Upper lobe of right lung (tissue), 1 donor: Measurements from ENCODE around the gene TTLL7. TPM values are rescaled to one million over a fixed set of nuclear protein-coding genes. Genes with fewer than 3 reads are reported as not detected.

Source experiments
- ATAC-seq: fragments of 200-7000 bp; cut with Tn5 transposase; one replicate; pipeline ENCODE4 v1.9.1; 2020; ENCODE audit warnings: mild to moderate bottlenecking, moderate library complexity
- DNase-seq: peaks from one replicate; pipeline ENCODE4 v3.0.0-alpha.2; 2020
- H3K27ac ChIP-seq: fragments of 200-600 bp; one replicate; pipeline ENCODE4 v1.8.0; 2022
- H3K27me3 ChIP-seq: fragments of 200-600 bp; one replicate; pipeline ENCODE4 v1.8.0; 2022; ENCODE audit warnings: mild to moderate bottlenecking
- H3K36me3 ChIP-seq: fragments of 200-600 bp; one replicate; pipeline ENCODE4 v1.8.0; 2022
- H3K4me1 ChIP-seq: fragments of 200-600 bp; one replicate; pipeline ENCODE4 v1.8.0; 2022
- H3K4me3 ChIP-seq: fragments of 200-600 bp; one replicate; pipeline ENCODE4 v1.8.0; 2022; ENCODE audit warnings: mild to moderate bottlenecking
- H3K9me3 ChIP-seq: fragments of 200-600 bp; one replicate; pipeline ENCODE4 v1.8.0; 2022
- intact Hi-C: fragments of 100-400 bp; cut with DNase I; formaldehyde crosslinking; loops from one replicate; pipeline ENCODE4 v1.11.0; 2022
- total RNA-seq: library from RNA; stranded (reverse); fragmentation: NEBNext Ultra II Directional; extraction: Animal tissue kit (Norgen Biotek cat#: 25700); gene quantifications from one replicate; pipeline ENCODE4 v1.2.1, GENCODE V29; 2021
- TF ChIP-seq, protein P1 (sequence below): fragments of 200-600 bp; IDR thresholded peaks from one replicate; pipeline ENCODE4 v1.8.0; 2022; ENCODE audit warnings: antibody characterized with exemption
- donor health status: DM: no; HTN: yes; CAD: no; lungs with severe emphysema.

TTLL7 gene
- total RNA-seq, 1 donor from 2014 or later, result 16.2 TPM

DNA sequence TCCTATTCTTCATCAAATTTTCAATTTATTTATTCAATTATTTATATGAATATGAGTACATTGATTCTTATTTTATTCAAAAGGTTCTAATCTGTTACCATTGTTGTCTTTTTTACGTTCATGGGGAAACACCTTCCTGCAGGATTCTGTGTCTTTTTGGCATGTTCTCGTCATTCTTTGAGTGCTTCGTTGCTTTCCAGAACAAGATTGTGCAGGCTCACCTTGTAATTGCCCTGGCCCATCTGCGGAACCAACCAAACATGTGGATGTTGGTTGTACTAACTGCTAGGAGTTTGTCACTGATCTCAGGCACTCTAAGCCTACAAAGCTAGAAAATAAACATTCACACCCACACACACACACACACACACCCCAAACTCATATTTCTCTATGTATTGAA lies 182.1 kb downstream of the TTLL7 start:
- H3K9me3 ChIP-seq, result no peaks in the 10 kb centered on the region
- no peaks in the 10 kb centered on the region for H3K4me1 ChIP-seq
- TF ChIP-seq, protein P1, sequence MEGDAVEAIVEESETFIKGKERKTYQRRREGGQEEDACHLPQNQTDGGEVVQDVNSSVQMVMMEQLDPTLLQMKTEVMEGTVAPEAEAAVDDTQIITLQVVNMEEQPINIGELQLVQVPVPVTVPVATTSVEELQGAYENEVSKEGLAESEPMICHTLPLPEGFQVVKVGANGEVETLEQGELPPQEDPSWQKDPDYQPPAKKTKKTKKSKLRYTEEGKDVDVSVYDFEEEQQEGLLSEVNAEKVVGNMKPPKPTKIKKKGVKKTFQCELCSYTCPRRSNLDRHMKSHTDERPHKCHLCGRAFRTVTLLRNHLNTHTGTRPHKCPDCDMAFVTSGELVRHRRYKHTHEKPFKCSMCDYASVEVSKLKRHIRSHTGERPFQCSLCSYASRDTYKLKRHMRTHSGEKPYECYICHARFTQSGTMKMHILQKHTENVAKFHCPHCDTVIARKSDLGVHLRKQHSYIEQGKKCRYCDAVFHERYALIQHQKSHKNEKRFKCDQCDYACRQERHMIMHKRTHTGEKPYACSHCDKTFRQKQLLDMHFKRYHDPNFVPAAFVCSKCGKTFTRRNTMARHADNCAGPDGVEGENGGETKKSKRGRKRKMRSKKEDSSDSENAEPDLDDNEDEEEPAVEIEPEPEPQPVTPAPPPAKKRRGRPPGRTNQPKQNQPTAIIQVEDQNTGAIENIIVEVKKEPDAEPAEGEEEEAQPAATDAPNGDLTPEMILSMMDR, result no peak
- no peaks in the 10 kb centered on the region for H3K27me3 ChIP-seq
- H3K36me3 ChIP-seq, result no peaks in the 10 kb centered on the region
- ATAC-seq (no peak), DNase-seq (no peak)
- no peak overlapping the region for H3K4me3 ChIP-seq
- H3K27ac ChIP-seq, result no peak overlapping the region
- intact Hi-C loops, result no loop called here

DNA sequence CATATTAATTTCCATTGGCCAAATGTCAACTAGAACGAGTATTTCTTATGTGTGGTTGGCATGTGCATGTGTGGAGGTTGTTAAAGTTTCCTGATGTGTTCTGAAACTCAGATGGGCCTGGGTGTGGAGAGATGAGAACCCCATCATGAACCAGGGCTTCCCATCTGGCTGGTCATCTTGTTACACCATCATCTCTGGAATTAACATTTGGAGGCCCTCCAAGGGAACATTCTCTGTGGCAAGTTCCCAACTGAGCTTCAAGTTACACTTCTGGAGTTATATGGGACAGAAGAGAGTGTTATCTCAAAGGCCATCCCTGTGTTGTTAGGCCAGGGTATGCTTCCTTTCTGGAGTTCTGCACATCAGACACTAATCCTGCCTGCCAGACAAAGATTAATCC lies 183.6 kb downstream of the TTLL7 start:
- no peak overlapping the region for H3K27ac ChIP-seq
- no peaks in the 10 kb centered on the region for H3K36me3 ChIP-seq
- intact Hi-C loops, result no loop called here
- H3K27me3 ChIP-seq, result no peaks in the 10 kb centered on the region
- TF ChIP-seq, protein P1, result no peak
- no peak for ATAC-seq
- H3K4me1 ChIP-seq, result no peaks in the 10 kb centered on the region
- no peaks in the 10 kb centered on the region for H3K9me3 ChIP-seq
- no peak for DNase-seq
- no peak overlapping the region for H3K4me3 ChIP-seq

Other genes starting within 250 kb of the TTLL7 start
- gene PRKACB, start 145.1 kb upstream of the TTLL7 start, total RNA-seq, result 31.9 TPM